SK-N-DZ (cell line): ENCODE data around the gene CTTNBP2.

Experiments
- DNase-seq: peaks from one replicate; pipeline ENCODE4 v3.0.0-alpha.2; 2015; ENCODE audit warnings: low spot score

CTTNBP2 gene

DNA sequence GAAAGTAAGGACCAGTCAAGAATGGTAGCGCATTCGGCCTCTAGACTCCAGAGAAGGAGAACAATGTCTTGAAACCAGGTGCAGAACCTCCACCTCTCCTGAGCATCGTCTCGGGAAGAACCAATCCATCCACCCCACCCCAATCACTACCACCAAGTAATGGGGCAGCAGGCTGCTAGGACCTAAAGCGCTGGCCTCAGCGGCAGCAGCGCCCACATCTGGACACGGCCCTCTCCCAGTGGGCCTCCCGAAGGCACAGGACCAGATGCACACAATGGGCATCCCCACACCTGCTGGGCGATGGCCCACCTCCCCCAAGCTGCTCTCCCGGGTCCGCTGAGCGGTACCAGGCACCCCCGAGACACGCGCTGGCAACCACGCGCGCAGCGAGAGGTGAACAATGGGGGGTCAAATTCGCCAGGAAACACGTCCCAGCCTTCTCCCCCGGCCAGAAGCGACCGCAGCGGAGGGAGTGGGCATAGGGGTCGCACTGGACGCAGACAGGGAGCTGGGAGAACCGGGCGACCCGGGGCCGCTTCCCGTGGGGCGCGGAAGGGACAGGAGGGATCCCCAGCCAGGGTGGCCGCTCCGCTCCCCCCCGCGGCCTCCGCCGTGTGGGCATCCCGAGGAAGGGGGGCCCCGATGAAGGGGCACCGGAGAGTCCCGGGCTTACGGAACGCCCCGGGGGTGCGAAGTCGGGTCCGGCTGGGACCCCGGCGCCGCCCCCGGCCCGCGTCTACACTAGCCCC lies 506 bp downstream of the CTTNBP2 start:
- DNase-seq = no peak

DNA sequence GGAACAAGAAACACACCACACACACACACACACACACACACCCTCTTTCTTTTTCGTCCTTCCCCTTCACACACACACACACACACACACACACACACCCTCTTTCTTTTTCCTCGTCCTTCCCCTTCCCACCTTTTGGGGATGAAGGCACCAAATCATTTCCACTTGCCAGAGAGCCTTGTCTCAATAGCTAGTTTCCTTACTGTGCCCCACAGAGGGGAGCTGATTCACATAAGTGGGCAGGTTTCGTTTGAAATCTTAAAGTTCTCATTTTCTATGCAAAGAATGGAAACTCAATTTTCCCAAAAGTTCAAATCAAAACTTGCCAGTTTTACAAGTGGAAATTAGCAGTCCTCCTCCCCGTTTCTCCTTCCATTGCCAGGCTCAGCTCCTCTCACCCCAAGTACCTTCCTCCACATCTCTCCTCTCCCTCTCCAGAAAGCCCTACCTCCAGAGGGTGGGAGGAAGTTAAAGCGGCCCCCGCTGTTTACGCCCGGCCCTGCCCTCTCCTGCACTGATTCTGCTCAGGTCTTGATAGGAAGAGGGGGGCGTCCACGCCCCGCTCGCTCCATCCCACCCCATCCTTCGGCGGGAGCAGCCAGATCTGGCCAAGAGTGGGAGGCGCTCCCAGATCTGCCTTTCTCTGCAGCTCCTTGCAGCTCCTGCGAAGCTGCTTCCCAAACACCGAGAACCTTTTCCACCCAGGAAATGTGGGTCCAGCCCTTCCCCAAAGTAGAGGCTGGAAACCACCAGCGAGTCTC lies 1.3 kb downstream of the CTTNBP2 start:
- no peak for DNase-seq

DNA sequence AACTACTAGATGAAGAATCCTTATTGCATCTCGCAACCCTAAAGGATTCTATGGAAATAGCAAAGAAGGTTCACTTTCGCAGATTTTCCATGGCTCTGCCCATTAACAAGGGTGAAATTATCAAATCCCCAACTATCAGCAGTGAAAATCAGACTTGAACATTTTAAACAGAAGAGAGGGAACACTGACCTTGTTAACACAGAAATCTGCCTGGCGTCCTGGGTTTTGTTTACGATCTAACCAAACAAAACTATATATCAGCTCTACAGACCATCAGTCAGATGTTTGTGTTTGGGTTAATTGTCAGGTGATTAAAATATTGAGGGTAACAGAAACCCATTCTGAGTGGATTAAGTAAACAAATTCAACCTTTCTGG lies 1.9 kb downstream of the CTTNBP2 start:
- DNase-seq = no peak

DNA sequence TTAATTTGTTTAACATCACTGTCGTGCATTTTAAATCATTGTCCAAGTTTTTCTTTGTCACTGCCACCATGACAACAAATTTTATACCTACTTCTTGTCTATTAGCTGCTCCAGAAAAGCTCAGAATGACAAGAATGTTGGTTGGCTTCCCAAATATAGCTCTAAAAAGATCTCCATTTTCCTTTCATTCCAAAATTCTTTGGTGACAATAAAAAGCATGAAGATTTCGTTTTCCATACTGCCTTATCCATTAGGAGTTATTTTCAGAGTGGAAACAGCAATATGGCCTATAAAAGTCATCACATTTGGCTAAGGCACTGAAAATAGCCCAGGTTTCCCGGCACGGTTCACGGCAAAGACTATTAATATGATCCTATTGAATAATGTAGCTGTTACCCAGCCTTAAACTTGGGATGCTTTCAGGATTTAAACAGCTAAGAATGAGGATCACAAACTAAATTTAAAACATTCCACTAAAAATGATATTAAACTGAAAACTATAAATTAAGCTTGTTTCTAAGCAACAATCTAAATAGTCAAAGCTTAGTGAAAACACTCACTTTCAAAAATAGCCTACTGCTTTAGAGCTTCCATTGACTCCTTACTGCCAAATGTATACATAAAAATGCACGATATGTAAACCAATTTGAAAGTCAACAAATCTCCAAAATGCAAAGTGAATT lies 2.7 kb downstream of the CTTNBP2 start:
- no peak for DNase-seq

DNA sequence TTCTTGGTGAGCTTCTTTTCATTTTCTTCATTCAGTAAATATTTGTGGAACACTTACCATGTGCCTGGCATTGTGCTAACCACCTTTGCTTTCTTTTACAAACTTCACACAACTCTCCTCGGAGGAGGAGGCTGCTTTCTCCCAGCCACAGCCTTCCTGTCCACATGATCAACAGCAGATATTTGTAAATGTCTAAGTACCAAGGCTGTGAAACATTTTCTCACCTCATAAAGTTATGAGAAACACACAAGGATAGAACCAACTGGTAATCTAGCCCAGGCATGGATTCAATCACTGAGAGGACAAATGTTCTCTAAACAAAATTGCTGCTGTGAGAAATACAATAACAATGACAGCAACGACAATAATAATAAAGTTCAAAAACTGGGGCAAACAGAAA lies 3.9 kb downstream of the CTTNBP2 start:
- DNase-seq = no peak

DNA sequence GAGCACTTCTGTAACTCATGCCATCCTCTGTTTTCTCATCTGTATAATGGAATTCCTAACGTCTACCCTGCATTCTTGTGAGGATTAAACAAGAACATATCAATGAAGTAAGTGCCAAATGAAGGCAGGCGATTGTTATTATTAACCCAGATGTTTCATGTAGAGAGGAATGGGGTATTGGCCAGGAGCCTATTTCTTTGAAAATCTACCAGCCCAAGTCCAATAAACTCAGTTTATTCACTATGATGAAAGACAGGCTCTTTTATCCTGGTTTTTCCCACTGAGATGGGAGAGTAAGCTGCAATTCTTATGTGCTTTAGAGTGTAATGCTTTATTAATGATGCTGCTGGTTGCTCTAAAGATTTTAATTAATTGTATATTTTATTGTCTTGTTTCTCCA lies 9.6 kb downstream of the CTTNBP2 start:
- DNase-seq = no peak

DNA sequence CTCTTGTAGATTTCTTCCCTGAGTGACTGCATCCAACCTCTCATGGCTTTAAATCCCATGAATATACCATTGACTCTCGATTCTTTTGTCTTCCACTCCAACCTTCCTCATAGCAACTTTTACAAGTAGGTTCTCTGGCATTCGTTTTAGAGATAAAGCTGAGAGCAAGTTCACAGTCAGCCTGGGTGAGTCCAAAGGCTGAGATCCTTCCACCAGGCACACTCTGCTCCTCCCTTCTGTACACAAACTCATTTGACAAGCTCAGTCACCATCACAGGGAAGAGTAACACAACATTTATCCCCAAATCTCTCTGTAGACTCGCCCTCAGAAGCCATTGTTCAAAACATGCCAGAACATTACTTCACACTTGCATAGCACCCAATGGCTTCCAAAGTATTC lies 10.9 kb downstream of the CTTNBP2 start:
- DNase-seq = no peak

DNA sequence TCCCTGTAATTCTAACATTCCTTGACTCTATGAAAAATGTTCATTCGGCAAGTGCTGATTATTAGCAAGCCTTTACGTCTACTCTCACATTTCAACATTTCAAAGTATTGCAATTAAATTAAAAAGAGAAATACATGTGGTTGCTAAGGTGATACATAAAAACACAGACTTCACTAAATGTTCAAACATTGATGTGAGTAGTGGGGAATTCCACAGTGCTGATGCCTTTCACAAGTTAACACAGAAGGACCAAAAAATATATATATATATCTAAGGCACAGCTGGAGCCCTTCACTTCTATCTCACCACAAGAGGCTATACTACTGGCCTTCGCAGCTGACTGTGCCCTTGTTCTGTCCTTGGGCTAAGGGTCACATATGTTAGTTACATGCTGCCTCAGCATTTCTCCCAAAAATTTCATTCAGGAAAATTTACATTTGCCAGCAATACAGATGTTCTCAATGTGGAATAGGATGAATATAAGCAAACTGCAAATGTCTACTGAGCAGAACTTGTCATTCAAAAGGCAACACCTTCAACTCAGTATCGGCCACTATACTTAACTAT lies 13.9 kb downstream of the CTTNBP2 start:
- no peak for DNase-seq

DNA sequence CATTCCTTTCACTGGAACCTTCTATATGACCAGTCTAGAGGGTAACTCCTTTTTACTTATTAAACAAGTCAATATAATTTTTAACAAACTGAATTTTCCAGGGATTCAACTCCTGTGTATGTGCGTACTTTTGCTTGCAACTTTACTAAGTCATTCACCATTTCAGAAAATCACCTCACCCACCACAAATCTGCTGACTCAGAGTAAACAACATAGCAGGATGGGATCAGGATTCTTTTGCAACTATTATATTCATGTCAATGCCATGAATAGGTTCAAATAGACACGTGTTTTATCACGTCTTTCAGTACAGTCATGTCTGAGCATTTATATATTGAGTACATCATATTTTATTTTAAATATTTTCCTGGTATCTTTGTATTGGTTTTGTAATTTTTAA lies 14.5 kb downstream of the CTTNBP2 start:
- no peak for DNase-seq

DNA sequence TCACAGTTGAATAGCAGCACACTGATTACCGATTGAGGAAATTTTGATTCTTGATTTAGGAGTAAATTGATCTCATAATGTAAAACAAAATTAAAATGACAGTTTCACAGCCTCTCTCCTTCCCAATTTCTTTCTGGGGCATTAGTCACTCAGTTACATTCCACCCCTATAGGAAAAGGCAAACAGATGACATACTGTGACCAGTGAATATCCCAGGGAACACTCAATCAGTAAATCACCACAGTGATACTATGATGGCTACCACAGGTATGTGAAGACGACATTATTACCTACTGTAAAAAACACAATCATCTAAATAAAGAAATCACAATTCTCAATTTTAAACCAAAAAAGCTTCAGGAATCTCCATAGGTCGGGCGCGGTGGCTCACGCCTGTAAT lies 15.5 kb downstream of the CTTNBP2 start:
- no peak for DNase-seq

DNA sequence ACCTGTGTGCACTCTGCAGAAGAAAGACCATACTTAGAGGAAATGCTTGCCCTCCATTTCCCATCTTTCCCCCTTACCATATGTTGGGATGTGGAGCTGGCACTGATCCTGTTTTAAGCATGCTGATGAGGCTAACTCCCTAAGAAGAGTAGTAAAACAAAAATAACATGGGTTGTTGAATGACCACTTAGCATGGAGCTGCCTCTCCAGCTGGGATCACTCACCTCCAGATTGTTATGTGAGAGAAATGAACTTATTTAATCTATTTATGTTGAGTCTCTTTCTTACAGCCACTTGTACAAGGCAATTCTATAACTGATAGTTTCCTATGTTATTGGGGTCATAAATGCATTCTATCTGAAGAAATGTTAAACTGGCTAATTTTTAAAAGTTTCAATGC lies 17.0 kb downstream of the CTTNBP2 start:
- DNase-seq = no peak

DNA sequence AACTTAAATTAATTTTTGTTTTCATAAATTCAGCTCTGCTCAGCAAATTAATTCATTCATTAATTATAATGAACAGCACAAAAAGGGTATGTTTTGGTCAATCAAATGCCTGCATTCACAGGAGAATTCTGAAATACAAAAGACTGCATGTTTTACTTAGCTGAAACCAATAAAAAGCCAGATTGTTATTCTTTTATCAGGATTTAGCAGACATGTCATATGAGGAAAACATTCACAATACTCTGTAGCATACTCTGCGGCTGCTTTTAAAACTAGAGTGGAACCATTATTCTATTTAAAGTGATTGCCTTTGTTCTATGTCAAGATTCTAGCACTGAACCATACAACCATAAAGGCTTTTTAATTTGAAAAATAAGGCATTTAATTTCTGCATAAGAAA lies 19.1 kb downstream of the CTTNBP2 start:
- DNase-seq = no peak

DNA sequence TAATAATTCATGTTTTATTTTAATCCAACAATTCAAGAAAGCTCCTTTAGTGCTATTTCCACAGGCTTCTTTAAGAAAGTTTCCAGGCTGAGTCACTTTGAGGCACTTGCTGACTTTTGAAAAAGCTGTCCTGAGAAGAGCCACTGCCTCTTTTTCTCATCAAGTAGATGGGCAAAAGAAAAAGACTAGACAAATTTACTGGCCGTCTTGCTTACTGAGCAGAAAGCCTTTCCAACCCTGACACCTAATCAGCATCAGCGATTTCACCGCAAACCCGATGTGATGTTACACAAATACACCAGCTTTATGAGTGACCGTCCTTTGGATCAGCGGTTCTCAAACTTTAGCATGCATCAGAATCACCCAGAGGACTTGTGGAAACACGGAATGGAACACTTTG lies 24.3 kb downstream of the CTTNBP2 start:
- DNase-seq = no peak

DNA sequence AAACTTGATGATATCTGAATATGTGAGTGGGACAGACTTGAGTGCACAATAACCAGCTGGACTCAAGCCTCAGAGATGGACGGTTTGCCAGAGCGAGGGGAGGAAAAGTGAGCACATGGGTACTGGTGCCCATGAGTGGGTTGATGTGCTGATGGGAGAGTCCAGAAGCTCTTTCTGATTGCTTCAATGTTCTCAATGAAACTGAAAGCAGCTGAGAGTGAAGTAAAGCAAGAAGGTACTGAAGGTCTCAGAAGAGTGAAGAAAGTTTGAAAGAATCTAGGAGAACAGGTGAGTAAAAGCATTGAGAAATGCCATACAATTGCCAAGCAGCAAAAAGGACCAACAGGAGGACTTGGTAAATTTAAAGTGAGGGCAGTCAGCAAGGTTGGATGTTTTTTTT lies 28.6 kb downstream of the CTTNBP2 start:
- no peak for DNase-seq

DNA sequence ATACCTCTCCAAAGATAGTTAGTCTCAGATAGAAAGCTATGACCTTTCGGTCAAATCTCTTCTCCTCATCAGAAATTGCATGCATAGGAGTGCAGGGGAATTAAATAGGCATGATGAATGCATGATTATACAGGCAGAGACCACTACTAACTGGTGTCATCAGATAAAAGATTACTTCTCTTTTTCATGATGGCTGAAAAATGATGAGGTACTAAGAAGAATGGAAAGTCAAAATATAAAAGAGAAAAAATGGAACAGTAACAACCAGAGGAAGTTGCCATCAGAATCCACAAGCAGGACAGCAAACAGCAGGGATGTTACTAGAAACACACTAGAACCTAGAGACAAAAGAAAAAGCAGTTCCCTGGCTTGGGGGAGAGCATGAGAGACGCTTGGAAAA lies 31.6 kb downstream of the CTTNBP2 start:
- no peak for DNase-seq

DNA sequence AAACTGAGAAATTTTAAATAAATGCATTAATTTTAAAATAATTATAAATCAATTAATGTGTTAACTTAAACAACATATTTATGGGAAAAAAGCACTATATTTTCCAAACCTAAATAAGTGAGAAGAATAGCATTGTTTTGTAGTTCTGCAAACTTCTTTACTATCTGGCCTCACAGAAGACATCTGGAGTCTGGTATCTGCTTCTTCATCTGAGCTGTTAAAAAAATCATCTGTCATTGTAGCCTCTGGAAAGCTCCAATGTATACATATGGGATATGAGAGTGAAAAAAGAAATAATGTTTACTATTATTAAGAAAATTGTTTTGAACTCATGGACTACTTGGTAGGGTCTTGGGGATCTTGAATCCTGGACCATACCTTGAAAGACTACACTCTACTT lies 32.2 kb downstream of the CTTNBP2 start:
- DNase-seq = no peak

DNA sequence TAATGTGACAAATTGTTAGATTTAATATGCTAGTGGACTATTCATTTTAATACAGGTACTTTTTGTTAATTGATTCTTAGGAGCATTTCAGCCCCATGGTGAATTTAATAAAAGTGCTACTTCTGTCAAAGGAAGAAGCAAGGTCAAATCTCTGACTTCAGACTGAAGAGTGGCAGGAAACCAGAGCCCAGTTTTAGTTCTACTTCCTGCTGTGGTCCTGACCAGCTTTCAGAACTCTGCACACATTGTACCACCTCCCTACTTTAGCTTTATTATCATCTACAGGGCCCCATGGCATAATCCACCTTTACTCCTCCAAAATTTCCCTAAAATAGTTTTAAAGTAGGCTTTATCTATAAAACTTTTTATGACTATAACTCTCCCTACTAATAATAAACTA lies 33.7 kb downstream of the CTTNBP2 start:
- no peak for DNase-seq

DNA sequence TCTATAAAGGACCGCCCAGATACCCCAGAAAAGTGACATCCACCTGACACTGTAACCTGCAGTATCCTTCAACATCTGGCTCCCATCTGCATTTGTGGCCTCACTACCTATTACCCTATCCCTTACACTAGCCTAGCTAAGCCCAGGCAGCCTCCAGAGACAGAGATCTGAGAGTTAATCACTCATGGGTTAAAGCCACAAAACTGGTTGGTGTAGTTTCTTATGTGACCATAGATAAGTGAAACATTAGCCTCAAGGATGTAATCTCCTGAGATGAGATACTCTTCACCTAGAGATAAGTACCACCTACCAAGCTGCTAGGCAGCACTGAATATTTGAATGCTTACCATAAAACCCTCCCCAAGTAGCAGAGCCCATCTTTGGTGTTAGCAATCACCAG lies 35.4 kb downstream of the CTTNBP2 start:
- no peak for DNase-seq

DNA sequence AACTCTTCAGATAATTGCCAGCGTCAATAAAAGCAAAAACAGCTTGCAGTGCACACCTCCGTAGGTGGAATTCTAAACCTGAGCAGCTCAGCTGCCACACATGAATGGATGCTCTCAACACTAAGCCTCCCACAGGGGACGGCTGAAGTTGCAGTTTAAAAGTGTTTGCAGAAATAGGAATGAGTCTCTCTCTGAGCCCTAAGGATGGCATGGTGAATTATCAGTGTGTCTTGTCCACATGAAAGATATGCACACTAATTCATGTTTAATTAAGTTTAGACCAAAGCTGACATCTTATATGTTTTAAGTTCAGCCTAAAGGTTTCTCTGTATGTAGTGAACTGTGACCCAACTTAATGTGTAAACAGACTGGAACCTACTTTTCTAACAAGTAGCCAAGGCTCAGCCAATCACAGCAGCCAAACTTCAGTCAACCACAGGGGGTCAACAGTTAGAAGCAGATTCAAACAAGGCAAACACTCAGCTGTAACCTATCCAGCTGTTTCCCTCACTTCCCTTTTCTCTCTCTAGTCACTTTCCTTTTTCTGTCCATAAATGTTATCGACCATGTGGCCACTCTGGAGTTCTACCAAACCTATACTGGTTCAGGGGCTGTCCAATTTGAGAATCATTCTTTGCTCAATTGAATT lies 38.1 kb downstream of the CTTNBP2 start:
- no peak for DNase-seq

DNA sequence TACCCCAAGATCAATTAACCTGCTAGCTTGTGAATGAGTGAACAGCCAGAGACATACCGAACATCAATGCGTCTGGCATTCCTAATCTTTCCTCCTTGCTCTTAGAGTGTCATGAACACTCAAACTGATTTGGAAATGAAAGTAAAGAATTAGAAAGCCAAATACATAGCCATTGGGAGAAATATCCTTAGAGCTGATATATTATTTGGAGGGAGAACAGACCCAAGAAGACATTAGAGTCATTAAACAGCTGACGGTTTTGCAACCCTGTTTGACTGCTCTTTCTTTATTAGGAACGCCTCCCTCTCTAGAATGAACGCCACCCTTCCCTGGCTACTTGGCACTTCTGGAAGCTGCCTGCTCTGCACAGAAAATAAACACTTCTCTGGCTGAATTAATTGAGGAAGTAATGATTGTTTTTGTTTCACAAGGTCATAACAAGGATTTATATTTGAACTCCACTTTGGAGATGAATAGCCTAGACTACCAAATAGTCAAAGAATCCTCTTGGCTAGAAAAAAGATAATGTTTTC lies 42.8 kb downstream of the CTTNBP2 start:
- DNase-seq = no peak

DNA sequence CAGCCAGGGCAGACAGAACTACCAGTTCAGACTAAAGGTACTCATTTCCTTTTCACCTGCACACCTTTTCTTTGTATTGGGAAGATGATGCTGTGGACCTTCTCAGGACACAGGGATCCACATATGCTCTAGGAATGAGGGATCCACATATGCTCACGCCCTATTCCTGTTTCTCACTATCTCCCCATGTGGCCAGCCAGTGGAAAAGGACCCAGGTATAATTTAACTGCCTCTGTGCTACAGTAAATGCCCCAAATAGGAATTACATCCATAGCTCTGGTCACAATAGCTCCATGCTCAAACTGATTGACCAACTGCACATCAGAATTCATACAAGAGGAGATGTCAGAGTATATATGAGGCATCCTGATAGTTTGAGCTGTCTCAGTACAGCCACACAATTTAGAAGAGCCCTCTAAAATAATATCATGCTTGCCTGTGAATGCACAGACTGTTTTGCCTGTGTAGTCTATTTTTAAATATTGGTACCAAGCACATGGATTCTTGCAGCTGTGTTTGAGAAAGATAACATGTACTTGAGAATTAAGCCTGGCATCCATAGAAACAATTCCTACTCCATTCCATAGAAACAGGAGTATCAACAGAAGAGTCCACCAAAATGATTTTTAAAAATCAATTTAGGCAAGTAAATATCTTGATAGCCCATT lies 43.7 kb downstream of the CTTNBP2 start:
- DNase-seq = no peak
